Caco-2 (cell line): ENCODE measurements around the gene TFDP2. TPM values are rescaled to one million over a fixed set of nuclear protein-coding genes. Genes with fewer than 3 reads are reported as not detected.

Experiments used
- BruUV-seq: library from RNA; stranded (reverse); fragments of 400-500 nt; replicated peaks from 2 replicates; lab custom pipeline; 2021; lab: Mats Ljungman, UMichigan
- CTCF ChIA-PET: fragments of 300-600 bp; sonication (Branson Sonifier 250); formaldehyde crosslinking; loops from one replicate; lab custom pipeline; 2022; ENCODE audit warnings: antibody characterized with exemption; lab: Charles Lee
- POLR2A ChIA-PET: fragments of 300-600 bp; sonication (Branson Sonifier 250); formaldehyde crosslinking; loops from one replicate; lab custom pipeline; 2022; ENCODE audit warnings: antibody characterized with exemption; lab: Charles Lee
- DNase-seq, 2 experiments: peaks; one replicate each; pipeline versions ENCODE4 v3.0.0 to v3.0.0-alpha.2; 2020 to 2022
- H3K27me3 ChIP-seq: replicated peaks from 2 replicates; pipeline ENCODE4 v1.6.0; 2011; ENCODE audit warnings: low read length; ENCODE audit not compliant: control insufficient read depth, insufficient read depth
- H3K36me3 ChIP-seq: 2 replicates; pipeline ENCODE4 v1.5.1; 2011; ENCODE audit warnings: low read length; ENCODE audit not compliant: control insufficient read depth, insufficient read depth
- H3K4me1 ChIP-seq: fragments of 250-450 bp; sonication (Bioruptor Pico); 2 replicates; pipeline ENCODE4 v1.5.1; 2020; ENCODE audit warnings: mild to moderate bottlenecking
- H3K4me3 ChIP-seq: 2 replicates; pipeline ENCODE4 v1.5.1; 2011; ENCODE audit warnings: low read depth, mild to moderate bottlenecking, control low read depth, low read length
- H3K9me3 ChIP-seq: fragments of 250-450 bp; sonication (Bioruptor Pico); 2 replicates; pipeline ENCODE4 v1.5.1; 2020; ENCODE audit warnings: mild to moderate bottlenecking, moderate library complexity
- H3K27ac Mint-ChIP-seq: one replicate; pipeline ENCODE4 v1.8.0; 2022; ENCODE audit warnings: mixed read lengths; ENCODE audit not compliant: unreplicated experiment
- H3K27me3 Mint-ChIP-seq: one replicate; pipeline ENCODE4 v1.8.0; 2022; ENCODE audit warnings: mixed read lengths; ENCODE audit not compliant: insufficient read depth, unreplicated experiment
- H3K36me3 Mint-ChIP-seq: one replicate; pipeline ENCODE4 v1.8.0; 2022; ENCODE audit warnings: mild to moderate bottlenecking, mixed read lengths; ENCODE audit not compliant: insufficient read depth, unreplicated experiment
- H3K4me1 Mint-ChIP-seq: one replicate; pipeline ENCODE4 v1.8.0; 2022; ENCODE audit warnings: low read depth, mixed read lengths; ENCODE audit not compliant: unreplicated experiment
- H3K4me3 Mint-ChIP-seq: one replicate; pipeline ENCODE4 v1.8.0; 2022; ENCODE audit warnings: mild to moderate bottlenecking, moderate library complexity, mixed read lengths; ENCODE audit not compliant: unreplicated experiment
- H3K9me3 Mint-ChIP-seq: one replicate; pipeline ENCODE4 v1.8.0; 2022; ENCODE audit warnings: mixed read lengths; ENCODE audit not compliant: unreplicated experiment
- CTCF ChIP-seq, 2 experiments: fragments of 200-600 bp in 1 of 2; IDR thresholded peaks; 1 replicate in 1 of 2; 2 replicates in 1 of 2; pipeline versions ENCODE4 v1.5.1 to v1.8.0; 2011 to 2022; ENCODE audit warnings: antibody characterized with exemption in 1 of 2, control low read depth in 1 of 2, inconsistent platforms in 1 of 2, low read depth in 1 of 2, low read length in 1 of 2, mild to moderate bottlenecking in 1 of 2, moderate library complexity in 1 of 2; ENCODE audit not compliant: insufficient read depth in 1 of 2, severe bottlenecking in 1 of 2, unreplicated experiment in 1 of 2
- intact Hi-C: fragments of 100-400 bp; cut with micrococcal nuclease; formaldehyde crosslinking; loops from one replicate; pipeline ENCODE4 v1.10.0; 2022; ENCODE audit not compliant: unreplicated experiment
- total RNA-seq: library from RNA; stranded (reverse); gene quantifications from 2 replicates; pipeline ENCODE4 v1.2.3, GENCODE V29; 2022

Gene TFDP2
- total RNA-seq, 1 experiment from 2014 or later = 38.6 TPM

GRCh38 chr3:142152384-142152783 lies 3.0 kb upstream of the TFDP2 start:
- no peaks in the 10 kb centered on the region for H3K36me3 ChIP-seq
- H3K4me1 ChIP-seq = no peaks in the 10 kb centered on the region
- H3K4me3 Mint-ChIP-seq = no peak overlapping the region
- H3K27ac Mint-ChIP-seq = no peak overlapping the region
- H3K9me3 Mint-ChIP-seq = no peaks in the 10 kb centered on the region
- DNase-seq = peak in 1 of 2 experiments; percentile 41
- H3K36me3 Mint-ChIP-seq = no peaks in the 10 kb centered on the region
- H3K4me3 ChIP-seq = no peak overlapping the region
- H3K9me3 ChIP-seq = no peaks in the 10 kb centered on the region
- peaks cover 8% of the 10 kb centered on the region for H3K4me1 Mint-ChIP-seq
- intact Hi-C loops = no loop called here
- ChIA-PET CTCF (no interaction called here), POLR2A (no interaction called here)
- H3K27me3 Mint-ChIP-seq = peaks cover 3% of the 10 kb centered on the region
- no TSS peak for BruUV-seq
- peak; percentile 57 to 58 for TF ChIP-seq CTCF (IDR thresholded peaks at IDR 0.05; ENCODE audit: insufficient read depth in 1 of 2, low read depth in 1 of 2, low read length in 1 of 2, severe bottlenecking in 1 of 2, unreplicated experiment in 1 of 2)
- H3K27me3 ChIP-seq = no peaks in the 10 kb centered on the region

GRCh38 chr3:142151828-142152227 lies 2.5 kb upstream of the TFDP2 start:
- Mint-ChIP-seq H3K36me3 (no peaks in the 10 kb centered on the region), H3K9me3 (no peaks in the 10 kb centered on the region), H3K4me3 (no peak overlapping the region), H3K27me3 (peaks cover 3% of the 10 kb centered on the region), H3K27ac (no peak overlapping the region), H3K4me1 (peaks cover 8% of the 10 kb centered on the region)
- no peak for DNase-seq
- POLR2A ChIA-PET = no interaction called here
- H3K4me1 ChIP-seq = no peaks in the 10 kb centered on the region
- no peaks in the 10 kb centered on the region for H3K27me3 ChIP-seq
- TF ChIP-seq CTCF (IDR thresholded peaks at IDR 0.05; ENCODE audit: insufficient read depth in 1 of 2, low read depth in 1 of 2, low read length in 1 of 2, severe bottlenecking in 1 of 2, unreplicated experiment in 1 of 2) = no peak
- H3K9me3 ChIP-seq = no peaks in the 10 kb centered on the region
- no peak overlapping the region for H3K4me3 ChIP-seq
- CTCF ChIA-PET = no interaction called here
- no peaks in the 10 kb centered on the region for H3K36me3 ChIP-seq
- BruUV-seq = no TSS peak
- intact Hi-C loops = no loop called here

GRCh38 chr3:142151240-142151639 lies 1.9 kb upstream of the TFDP2 start:
- Histone ChIP-seq H3K36me3 (no peaks in the 10 kb centered on the region), H3K4me1 (no peaks in the 10 kb centered on the region), H3K4me3 (no peak overlapping the region), H3K27me3 (no peaks in the 10 kb centered on the region), H3K9me3 (no peaks in the 10 kb centered on the region)
- H3K4me3 Mint-ChIP-seq = no peak overlapping the region
- BruUV-seq = no TSS peak
- no peaks in the 10 kb centered on the region for H3K36me3 Mint-ChIP-seq
- H3K9me3 Mint-ChIP-seq = no peaks in the 10 kb centered on the region
- no peak for TF ChIP-seq CTCF (IDR thresholded peaks at IDR 0.05; ENCODE audit: insufficient read depth in 1 of 2, low read depth in 1 of 2, low read length in 1 of 2, severe bottlenecking in 1 of 2, unreplicated experiment in 1 of 2)
- intact Hi-C loops = no loop called here
- ChIA-PET POLR2A (no interaction called here), CTCF (no interaction called here)
- DNase-seq = no peak
- H3K27me3 Mint-ChIP-seq = peaks cover 3% of the 10 kb centered on the region
- H3K4me1 Mint-ChIP-seq = peaks cover 8% of the 10 kb centered on the region
- H3K27ac Mint-ChIP-seq = no peak overlapping the region
